Esophagus squamous epithelium (tissue), 4 donors: ENCODE data around the gene SERPINB8.

Experiments
- CTCF ChIP-seq, 6 experiments: fragments of 450-650 bp in 4 of 6; fragments of 200-600 bp in 2 of 6; sonication (generic) in 2 of 6; IDR thresholded peaks; one replicate each; pipeline ENCODE4 v1.5.1; 2016 to 2019; ENCODE audit warnings: antibody characterized with exemption in 6 of 6, mild to moderate bottlenecking in 4 of 6, moderate library complexity in 4 of 6
- POLR2A ChIP-seq, 4 donors: fragments of 450-650 bp; IDR thresholded peaks; one replicate each; pipeline ENCODE4 v1.6.1; 2017; ENCODE audit warnings: antibody characterized with exemption in 4 of 4, mild to moderate bottlenecking in 4 of 4, moderate library complexity in 3 of 4

GRCh38 chr18:63961435-63961980, 8.4 kb upstream of the SERPINB8 start:
- no peak for TF ChIP-seq CTCF (IDR thresholded peaks at IDR 0.05)
- no peak for TF ChIP-seq POLR2A (IDR thresholded peaks at IDR 0.05)
